ENCODE data around the gene ZFAND4. TPM values are rescaled to one million over a fixed set of nuclear protein-coding genes. Genes with fewer than 3 reads are reported as not detected.
A peak's percentile ranks its signal among the peaks of the same experiment; 100 is the strongest.

ZFAND4 gene
- total and polyA plus RNA-seq, 8 donors = 2.2 to 11.0 (median 6.7) TPM

- H3K4me1 ChIP-seq = no peaks in the 10 kb centered on the region
- FAIRE-seq (no peak), DNase-seq (no peak), ATAC-seq (no peak)
- no peaks in the 10 kb centered on the region for H3K36me3 ChIP-seq
- intact Hi-C loops (cut with DNase I) = loop anchor here in 1 of 3 donors (5.0 kb wide), 1 partner anchor 132 kb away; no protein-coding TSS in a partner anchor
- H3K9me3 ChIP-seq = no peaks in the 10 kb centered on the region
- H3K27ac ChIP-seq = no peak overlapping the region
- no peak for TF ChIP-seq CTCF (IDR thresholded peaks at IDR 0.05)
- 92 to 94% methylated on average over 6 of the region's 6 CpGs for WGBS, 2 donors
- no peak overlapping the region for H3K4me3 ChIP-seq
- H3K27me3 ChIP-seq = no peaks in the 10 kb centered on the region
These were observed 72.9 kb downstream of the ZFAND4 start for GRCh38 chr10:45599646-45600045.

- Histone ChIP-seq H3K36me3 (no peaks in the 10 kb centered on the region), H3K4me3 (no peak overlapping the region), H3K27me3 (no peaks in the 10 kb centered on the region), H3K27ac (no peak overlapping the region), H3K9me3 (no peaks in the 10 kb centered on the region), H3K4me1 (no peaks in the 10 kb centered on the region)
- no peak for TF ChIP-seq CTCF (IDR thresholded peaks at IDR 0.05)
- 79 to 82% methylated on average over 7 of the region's 7 CpGs for WGBS, 2 donors
- DNase-seq (no peak), FAIRE-seq (no peak), ATAC-seq (no peak)
- intact Hi-C loops (cut with DNase I) = loop anchor here in 1 of 3 donors (5.0 kb wide), 1 partner anchor 132 kb away; no protein-coding TSS in a partner anchor
These were observed 73.5 kb downstream of the ZFAND4 start for GRCh38 chr10:45599021-45599603.

- Histone ChIP-seq H3K27me3 (no peaks in the 10 kb centered on the region), H3K36me3 (no peaks in the 10 kb centered on the region), H3K9me3 (no peaks in the 10 kb centered on the region), H3K27ac (no peak overlapping the region), H3K4me3 (no peak overlapping the region), H3K4me1 (peaks cover 0 to 15% (median 0%) of the 10 kb centered on the region in 3 donors)
- no peak for ATAC-seq
- TF ChIP-seq CTCF (IDR thresholded peaks at IDR 0.05) = no peak
- WGBS, 2 donors = 83 to 87% methylated on average over 9 of the region's 9 CpGs
- intact Hi-C loops (cut with DNase I) = loop anchor here in 1 of 3 donors (5.0 kb wide), 1 partner anchor 129 kb away; no protein-coding TSS in a partner anchor
- no peak for DNase-seq
- no peak for FAIRE-seq
These were observed 76.0 kb downstream of the ZFAND4 start for GRCh38 chr10:45596526-45596925.

- Histone ChIP-seq H3K36me3 (no peaks in the 10 kb centered on the region), H3K27me3 (no peaks in the 10 kb centered on the region), H3K27ac (peak overlapping the region; percentile 45 to 86 (median 76)), H3K9me3 (no peaks in the 10 kb centered on the region), H3K4me3 (peak overlapping the region; percentile 48 to 79 (median 67)), H3K4me1 (peaks cover 0 to 15% (median 0%) of the 10 kb centered on the region in 3 donors)
- 1% methylated on average over 71 to 88 of the region's 88 CpGs for WGBS, 2 donors
- no peak for FAIRE-seq
- no peak for TF ChIP-seq CTCF (IDR thresholded peaks at IDR 0.05)
- ATAC-seq = peak; percentile 94 to 98 (median 97)
- DNase-seq = peak; percentile 92 to 97 (median 94)
- intact Hi-C loops (cut with DNase I) = loop anchor here in 1 of 3 donors (5.0 kb wide), 1 partner anchor 127 kb away; no protein-coding TSS in a partner anchor
These were observed 78.1 kb downstream of the ZFAND4 start for GRCh38 chr10:45594276-45595157.
